CD14-positive monocyte (primary cell): ENCODE data around the gene TNIK. TPM values are rescaled to one million over a fixed set of nuclear protein-coding genes. Genes with fewer than 3 reads are reported as not detected.

Source experiments
- DNase-seq, 3 donors: peaks; one replicate each; pipeline ENCODE4 v3.0.0-alpha.2; 2011 to 2022
- H2AFZ ChIP-seq: 2 replicates; pipeline ENCODE4 v1.6.0; 2012; ENCODE audit warnings: mild to moderate bottlenecking, low read depth, low read length, inconsistent platforms; ENCODE audit not compliant: insufficient read depth, poor library complexity, severe bottlenecking
- H3K27ac ChIP-seq, 2 donors: 1 replicate in 1 of 2; 2 replicates in 1 of 2; pipeline ENCODE4 v1.5.1; 2012 to 2013; ENCODE audit warnings: low read length in 2 of 2, control low read depth in 1 of 2, inconsistent platforms in 1 of 2, low read depth in 1 of 2, mild to moderate bottlenecking in 1 of 2
- H3K27me3 ChIP-seq, 2 donors: one replicate each; pipeline versions ENCODE4 v1.6.0 to v1.6.1; 2011 to 2013; ENCODE audit warnings: low read length in 2 of 2; ENCODE audit not compliant: control insufficient read depth in 2 of 2, insufficient read depth in 2 of 2
- H3K36me3 ChIP-seq, 2 donors: replicated peaks in 1 of 2; 1 replicate in 1 of 2; 2 replicates in 1 of 2; pipeline versions ENCODE4 v1.5.1 to v1.6.1; 2012 to 2013; ENCODE audit warnings: low read length in 2 of 2, control low read depth in 1 of 2, inconsistent platforms in 1 of 2, mild to moderate bottlenecking in 1 of 2; ENCODE audit not compliant: insufficient read depth in 2 of 2, control insufficient read depth in 1 of 2
- H3K4me1 ChIP-seq, 2 donors: 1 replicate in 1 of 2; 2 replicates in 1 of 2; pipeline versions ENCODE4 v1.5.1 to v1.6.1; 2012 to 2013; ENCODE audit warnings: low read length in 2 of 2, control low read depth in 1 of 2, inconsistent platforms in 1 of 2, mild to moderate bottlenecking in 1 of 2, moderate library complexity in 1 of 2; ENCODE audit not compliant: insufficient read depth in 2 of 2, control insufficient read depth in 1 of 2
- H3K4me2 ChIP-seq: replicated peaks from 2 replicates; pipeline ENCODE3; 2012; ENCODE audit warnings: low read length, moderate library complexity, mild to moderate bottlenecking; ENCODE audit not compliant: poor library complexity, severe bottlenecking; ENCODE audit errors: extremely low read depth
- H3K4me3 ChIP-seq, 3 experiments: fragments of 200-600 bp in 1 of 3; sonication (generic) in 1 of 3; replicated peaks in 1 of 3; 1 replicate in 2 of 3; 2 replicates in 1 of 3; pipeline ENCODE4 v1.5.1; 2011 to 2013; ENCODE audit warnings: low read length in 3 of 3, mild to moderate bottlenecking in 3 of 3, control low read depth in 2 of 3, low read depth in 2 of 3, inconsistent platforms in 1 of 3, moderate library complexity in 1 of 3
- H3K79me2 ChIP-seq: 2 replicates; pipeline ENCODE4 v1.6.0; 2012; ENCODE audit warnings: mild to moderate bottlenecking, control low read depth, inconsistent platforms, low read length, moderate library complexity; ENCODE audit not compliant: insufficient read depth
- H3K9ac ChIP-seq: 2 replicates; pipeline ENCODE4 v1.6.0; 2017; ENCODE audit warnings: low read length, mild to moderate bottlenecking; ENCODE audit not compliant: insufficient read depth, poor library complexity, severe bottlenecking
- H3K9me3 ChIP-seq, 2 donors: replicated peaks in 1 of 2; 1 replicate in 1 of 2; 2 replicates in 1 of 2; pipeline versions ENCODE4 v1.5.1 to v1.6.1; 2012 to 2013; ENCODE audit warnings: low read length in 2 of 2, control low read depth in 1 of 2; ENCODE audit not compliant: control insufficient read depth in 1 of 2, insufficient read depth in 1 of 2
- H4K20me1 ChIP-seq: 2 replicates; pipeline ENCODE4 v1.6.0; 2012; ENCODE audit warnings: mild to moderate bottlenecking, low read length, control low read depth, moderate library complexity; ENCODE audit not compliant: insufficient read depth
- H3K27ac Mint-ChIP-seq, 7 donors: one replicate each; pipeline ENCODE4 v1.8.0; 2020; ENCODE audit warnings: mild to moderate bottlenecking in 7 of 7, mixed read lengths in 7 of 7, moderate library complexity in 6 of 7, inconsistent platforms in 2 of 7
- H3K27me3 Mint-ChIP-seq, 3 donors: one replicate each; pipeline ENCODE4 v1.8.0; 2021 to 2022; ENCODE audit warnings: low read depth in 3 of 3, mild to moderate bottlenecking in 3 of 3, mixed read lengths in 3 of 3, moderate library complexity in 3 of 3, inconsistent platforms in 1 of 3
- H3K36me3 Mint-ChIP-seq, 2 donors: one replicate each; pipeline ENCODE4 v1.8.0; 2020; ENCODE audit warnings: mixed read lengths in 2 of 2, inconsistent platforms in 1 of 2, mild to moderate bottlenecking in 1 of 2
- H3K4me1 Mint-ChIP-seq: one replicate; pipeline ENCODE4 v1.8.0; 2020; ENCODE audit warnings: mild to moderate bottlenecking, mixed read lengths
- H3K4me3 Mint-ChIP-seq, 2 donors: one replicate each; pipeline ENCODE4 v1.8.0; 2020; ENCODE audit warnings: mild to moderate bottlenecking in 2 of 2, mixed read lengths in 2 of 2, moderate library complexity in 1 of 2
- H3K9me3 Mint-ChIP-seq, 7 donors: one replicate each; pipeline ENCODE4 v1.8.0; 2020 to 2022; ENCODE audit warnings: mixed read lengths in 7 of 7, mild to moderate bottlenecking in 6 of 7, moderate library complexity in 6 of 7, inconsistent platforms in 2 of 7
- CTCF ChIP-seq: fragments of 200-600 bp; IDR thresholded peaks from one replicate; pipeline ENCODE4 v1.8.0; 2022; ENCODE audit warnings: antibody characterized with exemption, mild to moderate bottlenecking
- WGBS: methylation state at CpG from one replicate; pipeline ENCODE4 v1.1.5; 2013; ENCODE audit warnings: missing lambda C conversion rate; ENCODE audit not compliant: insufficient coverage; 5-methylcytosine and 5-hydroxymethylcytosine counted together
- intact Hi-C, 2 donors: fragments of 100-400 bp; cut with micrococcal nuclease; formaldehyde crosslinking; loops; one replicate each; pipeline versions ENCODE4 v1.15.0 to v1.15.1; 2023
- polyA plus RNA-seq, 3 donors: library from polyadenylated mRNA; depleted of rRNA in 1 of 3; unstranded in 2 of 3; stranded (reverse) in 1 of 3; fragments of 300-500 nt in 2 of 3; fragments of >200 nt in 1 of 3; fragmentation: Illumina TruSeq in 2 of 3; gene quantifications; 1 replicate in 2 of 3; 2 replicates in 1 of 3; pipeline ENCODE4 v1.2.3, GENCODE V29; 2012 to 2021

Gene TNIK
- polyA plus RNA-seq, 3 donors: 0.36 to 1.8 (median 0.75) TPM

- H4K20me1 ChIP-seq: no peaks in the 10 kb centered on the region
- Mint-ChIP-seq H3K4me1 (peaks cover 7% of the 10 kb centered on the region), H3K27ac (no peak overlapping the region), H3K9me3 (no peaks in the 10 kb centered on the region), H3K27me3 (no peaks in the 10 kb centered on the region), H3K4me3 (no peak overlapping the region), H3K36me3 (no peaks in the 10 kb centered on the region)
- no peaks in the 10 kb centered on the region for H3K9me3 ChIP-seq
- 100% methylated on average over 1 of the region's 1 CpG for WGBS
- no peak for TF ChIP-seq CTCF
- H3K4me1 ChIP-seq: peaks cover 30 to 31% of the 10 kb centered on the region in 2 donors
- DNase-seq: no peak
- H3K36me3 ChIP-seq: no peaks in the 10 kb centered on the region
- no peak overlapping the region for H2AFZ ChIP-seq
- intact Hi-C loops: no loop called here
- no peak overlapping the region for H3K9ac ChIP-seq
- H3K79me2 ChIP-seq: no peaks in the 10 kb centered on the region
- H3K4me2 ChIP-seq: no peak overlapping the region
- H3K27me3 ChIP-seq: no peaks in the 10 kb centered on the region
- H3K27ac ChIP-seq: no peak overlapping the region
- no peak overlapping the region for H3K4me3 ChIP-seq
Observed at GRCh38 chr3:171377859-171378258, 82.3 kb downstream of the TNIK start.

- Histone ChIP-seq H2AFZ (peak overlapping the region; percentile 55), H3K9me3 (no peaks in the 10 kb centered on the region), H3K4me2 (peak overlapping the region; percentile 48), H3K4me1 (peaks cover 30 to 31% of the 10 kb centered on the region in 2 donors), H3K79me2 (no peaks in the 10 kb centered on the region), H3K4me3 (peak overlapping the region in 1 of 3 experiments; percentile 37), H3K9ac (no peak overlapping the region), H3K27ac (peak overlapping the region; percentile 36 to 81), H3K36me3 (no peaks in the 10 kb centered on the region), H3K27me3 (no peaks in the 10 kb centered on the region), H4K20me1 (no peaks in the 10 kb centered on the region)
- H3K27me3 Mint-ChIP-seq: peaks cover 0 to 3% (median 0%) of the 10 kb centered on the region in 3 donors
- intact Hi-C loops: no loop called here
- H3K4me3 Mint-ChIP-seq: peak overlapping the region in 1 of 2 donors; percentile 70
- no peak for DNase-seq
- no peaks in the 10 kb centered on the region for H3K36me3 Mint-ChIP-seq
- peak overlapping the region; percentile 83 to 97 (median 95) for H3K27ac Mint-ChIP-seq
- H3K4me1 Mint-ChIP-seq: peaks cover 7% of the 10 kb centered on the region
- H3K9me3 Mint-ChIP-seq: no peaks in the 10 kb centered on the region
- TF ChIP-seq CTCF: no peak
Observed at GRCh38 chr3:171376596-171376947, 83.6 kb downstream of the TNIK start.
